GM18517 (cell line): ENCODE measurements around the gene FSTL1.

Source experiments
- ATAC-seq: cut with Tn5 transposase; IDR thresholded peaks from one replicate; pipeline ENCODE4 v1.9.1; 2021; ENCODE audit warnings: mild to moderate bottlenecking, moderate library complexity; ENCODE audit not compliant: unreplicated experiment

The FSTL1 gene, protein sequence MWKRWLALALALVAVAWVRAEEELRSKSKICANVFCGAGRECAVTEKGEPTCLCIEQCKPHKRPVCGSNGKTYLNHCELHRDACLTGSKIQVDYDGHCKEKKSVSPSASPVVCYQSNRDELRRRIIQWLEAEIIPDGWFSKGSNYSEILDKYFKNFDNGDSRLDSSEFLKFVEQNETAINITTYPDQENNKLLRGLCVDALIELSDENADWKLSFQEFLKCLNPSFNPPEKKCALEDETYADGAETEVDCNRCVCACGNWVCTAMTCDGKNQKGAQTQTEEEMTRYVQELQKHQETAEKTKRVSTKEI

DNA sequence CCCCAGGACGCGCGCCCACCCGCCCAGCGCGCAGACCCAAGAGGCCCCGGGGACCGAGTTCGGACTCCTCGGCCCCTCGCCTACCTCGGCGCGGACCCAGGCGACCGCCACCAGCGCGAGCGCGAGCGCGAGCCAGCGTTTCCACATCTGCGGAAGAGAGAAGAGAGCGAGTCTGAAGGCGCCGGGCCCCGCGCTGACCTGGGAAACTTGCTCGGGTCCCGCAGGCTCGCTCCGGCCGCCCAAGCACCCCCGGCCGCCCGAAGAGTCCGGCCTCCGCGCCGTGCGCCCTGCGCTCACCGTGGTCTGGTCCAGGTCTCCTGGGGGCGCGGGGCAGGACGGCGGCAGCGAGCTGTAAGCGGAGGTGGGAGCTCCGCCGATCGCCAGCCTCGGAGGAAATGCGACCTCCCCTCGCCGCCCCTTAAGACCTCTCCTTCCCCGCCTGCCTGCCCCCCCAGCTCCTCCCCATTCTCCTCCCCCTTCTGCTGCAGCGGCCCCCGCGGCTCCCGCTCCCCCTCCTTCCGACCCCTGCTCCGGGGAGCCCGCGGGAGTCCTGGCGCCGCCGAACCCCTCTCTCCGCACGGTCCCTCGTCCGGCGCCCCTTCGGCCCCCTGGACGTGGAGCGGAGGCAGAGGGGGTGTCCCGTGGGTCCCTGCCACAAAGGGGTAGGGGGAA is at the start of gene FSTL1:
Gene FSTL1, minus strand, starts transcription at position 393 of the 672 bp plus-strand sequence. Its CDS starts 246 bp downstream, at position 147.
- no peak for ATAC-seq

DNA sequence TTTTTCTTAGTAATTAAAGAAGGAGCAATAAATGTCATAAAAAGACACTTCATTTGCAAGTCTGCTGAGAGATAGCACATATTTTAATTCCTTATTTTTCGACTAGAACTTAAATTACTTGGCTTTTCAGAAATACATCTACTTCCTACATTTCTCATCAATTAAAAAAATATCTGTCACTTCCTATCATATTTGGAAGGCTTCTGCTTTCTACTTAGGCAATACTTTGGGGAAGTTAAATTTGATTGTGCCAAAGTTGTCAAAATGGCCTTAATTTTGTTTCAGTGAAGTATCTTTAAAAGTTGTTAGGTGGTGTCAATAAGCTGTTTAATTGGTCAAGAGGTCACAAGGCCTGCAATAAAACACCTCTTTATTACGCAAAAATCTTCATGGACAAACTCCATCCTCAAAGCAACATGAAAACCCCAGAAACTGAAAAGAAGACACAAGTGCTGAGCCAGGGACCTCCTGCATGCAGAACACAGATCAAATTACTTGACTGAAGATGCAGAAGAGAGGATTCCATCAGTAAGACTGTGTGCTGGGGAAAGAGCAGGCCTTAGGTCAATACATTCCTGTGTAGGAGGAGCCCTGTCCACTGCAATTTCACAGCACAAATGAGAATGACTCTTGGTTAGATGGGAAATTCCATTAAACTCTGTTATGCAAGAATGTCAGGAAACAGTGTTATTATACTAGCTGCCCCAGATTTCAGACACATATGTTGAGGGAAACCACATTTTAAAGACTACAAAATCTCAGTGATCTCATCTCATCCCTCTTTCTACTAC is 48.0 kb upstream of the FSTL1 start:
- no peak for ATAC-seq

DNA sequence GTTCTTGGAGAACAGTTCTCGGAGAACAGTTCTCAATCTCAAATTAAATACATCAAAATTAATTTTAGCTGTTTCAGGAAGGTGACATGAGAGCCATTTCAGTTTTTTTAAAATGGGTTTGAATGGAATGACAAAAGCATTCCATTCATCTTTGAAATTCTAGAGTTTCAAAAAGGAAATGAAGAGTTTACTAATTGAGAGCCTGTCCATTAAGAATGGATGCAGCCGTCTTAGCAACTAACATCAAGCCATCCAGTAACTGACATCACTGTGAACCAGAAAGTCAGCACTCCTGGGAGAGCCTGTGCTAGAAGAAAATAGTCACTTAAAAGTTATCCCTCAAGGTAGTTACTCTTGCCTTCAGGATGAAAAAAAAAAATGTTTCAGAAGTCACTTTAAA is 47.0 kb upstream of the FSTL1 start:
- no peak for ATAC-seq

DNA sequence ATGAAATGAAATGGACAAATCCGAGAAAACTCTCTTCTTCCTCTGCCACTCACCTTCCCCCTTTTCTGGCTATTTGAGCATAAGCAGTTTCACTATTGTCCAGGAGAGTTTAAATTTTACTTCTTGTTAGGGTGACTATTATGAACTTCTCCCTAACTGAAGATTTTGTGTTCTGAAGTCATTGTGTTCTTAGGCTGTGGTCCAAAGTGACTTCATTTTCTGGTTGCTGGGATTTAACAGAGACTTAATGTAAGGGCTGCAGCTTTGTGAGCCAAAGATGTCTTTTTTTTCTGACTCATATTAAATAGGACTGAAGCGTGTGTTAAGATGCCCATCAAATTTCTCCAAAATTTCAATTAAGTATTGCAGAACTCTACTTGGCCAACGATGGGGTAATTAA is 46.5 kb upstream of the FSTL1 start:
- no peak for ATAC-seq

DNA sequence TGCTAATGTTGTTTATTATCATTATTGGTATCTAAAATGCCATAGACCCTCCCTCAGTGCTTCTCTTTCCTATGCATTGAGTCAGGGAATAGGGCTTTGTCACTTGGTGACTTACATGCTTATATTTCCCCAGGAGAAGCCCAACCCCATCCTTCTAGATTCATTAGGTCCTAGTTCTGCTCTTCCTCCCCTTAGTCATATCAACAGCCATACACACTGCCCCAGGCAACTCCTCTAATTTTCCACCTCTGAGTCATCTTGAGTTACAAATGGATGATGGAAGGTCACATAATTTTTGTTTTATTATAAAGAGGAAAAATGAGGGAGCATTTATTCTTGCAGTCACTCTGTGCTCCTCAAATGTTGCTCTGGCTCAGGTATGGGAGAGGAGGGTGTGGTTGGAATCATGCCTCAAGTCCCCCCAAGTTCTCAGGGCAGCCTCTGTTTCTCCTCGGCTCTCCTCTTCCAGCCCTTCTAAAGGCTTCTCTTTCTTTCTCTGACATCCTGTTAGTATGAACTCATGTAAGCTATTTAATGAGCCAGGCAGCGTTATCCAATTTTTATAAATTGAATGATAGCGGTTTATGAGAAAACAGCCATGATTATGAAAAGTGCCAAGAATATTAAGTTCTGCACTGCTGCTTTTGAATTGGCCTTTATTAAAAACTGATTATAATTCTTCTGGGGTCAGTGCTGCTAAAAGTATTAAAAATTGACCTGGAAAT is 45.6 kb upstream of the FSTL1 start:
- no peak for ATAC-seq

DNA sequence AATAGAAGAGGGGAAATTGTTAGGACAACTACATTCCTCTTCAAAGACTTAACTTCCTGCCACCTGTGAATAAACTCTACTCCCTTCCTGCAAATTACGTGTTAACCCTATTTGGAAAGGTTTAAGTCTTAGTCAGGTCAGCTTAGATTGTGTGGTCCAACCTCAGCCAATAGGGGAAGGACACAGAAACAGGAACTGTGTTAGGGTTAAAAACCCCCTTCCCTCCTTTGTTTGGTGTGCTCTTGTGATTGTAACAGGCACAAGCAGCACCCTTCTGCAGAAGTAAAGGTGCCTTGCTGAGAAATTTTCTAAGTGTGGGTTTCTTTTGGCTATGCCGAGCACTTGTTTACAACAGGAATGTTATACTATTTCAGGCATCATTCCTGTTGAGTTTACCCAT is 45.0 kb upstream of the FSTL1 start:
- no peak for ATAC-seq

DNA sequence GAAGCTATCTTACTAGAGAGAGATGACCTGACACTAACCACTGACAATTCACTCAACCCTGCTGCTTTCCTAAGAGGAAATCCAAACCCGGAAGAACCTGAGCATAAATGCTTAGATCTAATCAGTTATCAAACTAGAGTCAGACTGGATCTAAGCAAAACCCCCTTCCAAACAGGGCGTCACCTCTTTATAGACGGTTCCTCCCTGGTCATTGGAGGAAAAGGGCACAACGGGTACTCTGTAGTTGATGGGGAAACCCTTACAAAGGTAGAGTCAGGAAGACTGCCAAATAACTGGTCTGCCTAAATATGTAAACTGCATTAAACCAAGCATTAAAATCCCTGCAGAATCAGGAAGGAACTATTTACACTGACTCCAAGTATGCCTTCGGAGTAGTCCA is 41.3 kb upstream of the FSTL1 start:
- ATAC-seq = no peak

DNA sequence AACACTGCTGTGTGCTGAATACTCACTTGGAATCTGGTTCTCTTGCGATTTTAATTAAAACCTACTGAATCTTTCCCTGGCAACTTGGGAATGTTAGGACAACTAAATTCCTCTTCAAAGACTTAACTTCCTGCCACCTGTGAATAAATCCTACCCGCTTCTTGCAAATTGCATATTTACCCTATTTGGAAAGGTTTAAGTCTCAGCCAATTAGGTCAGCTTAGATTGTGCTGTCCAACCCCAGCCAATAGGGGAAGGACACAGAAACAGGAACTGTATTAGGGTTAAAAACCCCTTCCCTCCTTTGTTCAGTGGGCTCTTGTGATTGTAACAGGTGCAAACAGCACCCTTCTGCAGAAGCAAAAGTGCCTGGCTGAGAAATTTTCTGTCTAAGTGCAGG is 38.6 kb upstream of the FSTL1 start:
- no peak for ATAC-seq

DNA sequence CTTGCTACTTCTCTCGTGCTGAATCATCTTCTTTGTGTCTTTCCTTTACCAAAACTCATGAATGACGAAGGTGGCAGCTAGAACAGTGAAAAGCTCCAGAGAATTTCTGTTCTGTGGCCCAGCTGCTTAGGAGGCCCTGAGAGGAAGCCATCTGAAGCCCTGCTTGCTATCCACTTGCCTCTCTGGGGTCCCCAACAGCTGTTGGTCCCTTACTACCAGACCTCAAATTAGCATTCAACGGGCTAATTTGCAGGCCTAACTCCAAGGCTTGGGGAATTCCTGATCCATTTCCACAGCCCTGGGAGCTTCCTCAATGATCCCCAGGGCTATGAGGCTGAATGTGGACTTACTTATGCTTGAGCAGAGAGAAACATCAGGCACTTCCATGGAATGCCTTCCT is 37.5 kb upstream of the FSTL1 start:
- ATAC-seq = no peak

DNA sequence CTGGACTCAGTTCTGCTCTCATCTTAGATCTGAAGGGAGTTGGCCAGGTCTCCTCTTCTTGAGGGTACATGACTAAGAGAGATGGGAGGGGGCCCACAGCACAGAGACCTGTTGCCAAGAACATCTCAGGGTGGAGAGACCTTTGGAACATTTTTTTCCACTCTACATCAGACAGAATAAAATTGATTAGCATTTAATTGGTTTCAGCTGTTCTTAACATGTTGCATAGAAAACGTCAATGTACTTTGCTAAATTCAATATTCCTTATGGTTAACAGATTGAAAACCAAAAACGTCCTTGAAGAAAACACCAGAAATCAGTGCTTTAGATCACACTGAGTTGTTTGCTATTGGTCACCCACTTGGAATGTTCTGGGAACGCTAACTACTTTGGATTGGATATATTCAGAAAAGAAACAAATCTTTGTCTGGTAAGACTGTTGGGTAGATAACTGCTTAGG is 36.4 kb upstream of the FSTL1 start:
- no peak for ATAC-seq

DNA sequence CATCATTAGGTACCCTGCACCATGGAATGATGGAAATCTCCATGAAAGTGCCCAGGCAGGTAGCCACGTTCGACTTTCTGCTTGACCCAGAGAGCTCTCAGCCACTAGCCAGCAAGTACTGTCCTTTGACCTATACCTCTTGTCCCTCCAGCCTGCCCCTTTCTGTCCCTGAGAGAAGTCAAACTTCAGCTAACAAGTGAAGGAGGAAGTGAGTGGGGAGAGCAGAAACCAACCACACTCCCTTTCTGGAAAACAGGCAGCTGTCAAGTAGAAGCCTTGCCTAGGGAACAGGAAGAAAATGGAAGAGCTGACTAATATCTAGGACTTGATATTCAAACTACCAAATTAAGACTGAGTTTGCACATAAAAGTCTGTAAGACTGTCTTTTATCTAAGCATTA is 30.3 kb upstream of the FSTL1 start:
- ATAC-seq = no peak

DNA sequence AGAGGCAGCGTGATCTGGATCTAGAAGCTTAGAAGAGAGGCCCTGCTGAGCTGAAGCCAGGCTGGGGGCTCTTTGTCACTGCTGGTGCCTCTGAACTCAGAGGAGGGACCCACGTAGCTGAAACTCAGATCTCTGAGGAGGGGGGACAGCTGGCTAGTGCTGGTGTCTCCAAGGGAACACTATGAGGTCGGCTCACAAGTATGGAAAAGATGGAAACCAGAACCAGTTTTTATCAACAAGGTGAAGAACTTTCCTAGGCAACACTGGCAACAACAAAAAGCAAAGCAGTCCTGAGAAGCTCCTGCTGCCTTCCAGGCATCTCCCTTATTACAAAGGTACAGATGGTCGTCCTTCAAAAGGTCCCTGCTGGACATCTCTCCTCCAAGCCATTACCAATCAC is 27.0 kb upstream of the FSTL1 start:
- no peak for ATAC-seq

DNA sequence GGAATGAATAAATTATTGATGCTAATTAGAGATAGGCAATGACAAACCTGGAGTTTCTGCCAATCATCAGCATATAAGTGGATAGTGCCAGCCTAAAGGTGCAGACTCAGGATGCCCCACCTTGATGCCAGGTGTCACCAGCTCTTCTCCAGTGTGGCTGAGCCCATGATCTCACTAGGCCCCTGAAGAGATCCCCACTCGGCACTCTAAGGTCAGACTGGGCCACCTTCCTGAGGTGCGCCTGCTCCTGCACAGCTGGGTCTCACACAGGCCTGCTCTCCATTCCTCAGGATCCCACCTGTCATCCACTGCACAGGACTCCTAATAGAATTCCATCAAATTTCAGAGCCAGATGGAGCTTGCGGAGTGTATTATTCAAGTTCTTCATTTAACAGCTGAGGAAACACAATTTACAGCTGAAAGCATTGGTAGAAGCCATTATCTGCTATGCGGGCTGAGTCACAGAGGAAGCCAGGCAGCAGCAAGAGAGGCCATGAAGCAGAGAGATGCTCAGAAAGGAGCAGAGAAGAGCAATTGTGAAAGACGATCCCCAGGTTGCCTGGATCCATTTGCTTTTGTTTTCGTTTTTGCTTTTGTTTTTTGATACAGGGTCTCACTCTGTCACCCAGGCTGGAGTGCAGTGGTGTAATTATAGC is 25.1 kb upstream of the FSTL1 start:
- ATAC-seq = no peak

DNA sequence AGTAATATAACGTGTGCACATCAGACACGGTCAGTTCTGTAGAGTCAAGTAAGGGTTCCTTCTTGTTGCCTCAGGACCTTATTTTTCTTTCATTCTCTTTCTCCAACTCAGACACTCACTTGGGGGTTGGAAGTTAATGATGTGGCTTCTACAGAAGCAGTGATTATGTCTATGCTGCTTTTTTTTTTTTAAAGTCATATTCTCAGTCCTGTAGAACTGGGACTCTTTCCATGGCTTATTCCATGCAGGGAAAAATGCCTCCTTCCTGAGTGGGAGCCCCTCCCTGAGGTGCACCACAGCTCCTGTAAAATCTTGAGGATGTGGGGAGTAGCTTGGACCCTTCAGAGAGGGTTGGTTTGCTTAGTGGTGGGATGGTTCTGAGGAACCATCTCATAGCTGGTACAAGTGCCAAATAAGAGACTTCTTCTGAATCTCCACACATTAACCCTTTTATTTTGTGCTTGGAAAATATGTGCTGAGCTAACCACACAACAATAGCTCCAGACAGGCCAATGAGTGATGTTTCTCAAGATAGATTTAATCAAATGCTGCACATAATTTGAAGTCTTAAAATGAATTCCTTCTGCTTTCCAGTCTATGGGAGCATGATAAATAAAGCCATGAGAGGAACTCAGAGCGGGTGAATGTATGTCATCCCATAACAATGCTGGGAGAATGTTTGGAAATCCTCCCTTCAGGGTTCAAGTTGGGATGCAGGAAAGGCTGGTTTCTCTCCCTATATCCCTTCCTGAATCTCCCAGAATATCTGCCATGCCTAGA is 23.3 kb upstream of the FSTL1 start:
- ATAC-seq = no peak

DNA sequence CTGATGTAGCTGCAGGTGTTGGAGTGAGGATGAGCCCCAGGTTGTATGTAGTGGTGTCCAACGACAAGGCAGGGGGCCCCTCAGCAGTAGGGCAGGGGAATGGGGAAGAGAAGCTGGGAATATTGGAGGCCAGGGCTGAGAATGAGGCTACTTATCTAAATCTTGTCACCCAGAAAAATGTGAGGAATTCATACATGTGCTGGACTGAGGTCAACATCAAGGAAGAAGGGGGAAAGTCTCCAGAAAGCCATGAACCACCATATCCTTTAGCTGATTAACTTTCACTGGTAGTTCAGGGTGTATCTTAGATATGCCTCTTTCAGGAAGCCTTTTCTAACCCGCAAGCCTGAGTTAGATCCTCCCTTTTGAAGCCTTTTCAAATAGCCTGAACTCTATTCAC is 22.6 kb upstream of the FSTL1 start:
- ATAC-seq = no peak

DNA sequence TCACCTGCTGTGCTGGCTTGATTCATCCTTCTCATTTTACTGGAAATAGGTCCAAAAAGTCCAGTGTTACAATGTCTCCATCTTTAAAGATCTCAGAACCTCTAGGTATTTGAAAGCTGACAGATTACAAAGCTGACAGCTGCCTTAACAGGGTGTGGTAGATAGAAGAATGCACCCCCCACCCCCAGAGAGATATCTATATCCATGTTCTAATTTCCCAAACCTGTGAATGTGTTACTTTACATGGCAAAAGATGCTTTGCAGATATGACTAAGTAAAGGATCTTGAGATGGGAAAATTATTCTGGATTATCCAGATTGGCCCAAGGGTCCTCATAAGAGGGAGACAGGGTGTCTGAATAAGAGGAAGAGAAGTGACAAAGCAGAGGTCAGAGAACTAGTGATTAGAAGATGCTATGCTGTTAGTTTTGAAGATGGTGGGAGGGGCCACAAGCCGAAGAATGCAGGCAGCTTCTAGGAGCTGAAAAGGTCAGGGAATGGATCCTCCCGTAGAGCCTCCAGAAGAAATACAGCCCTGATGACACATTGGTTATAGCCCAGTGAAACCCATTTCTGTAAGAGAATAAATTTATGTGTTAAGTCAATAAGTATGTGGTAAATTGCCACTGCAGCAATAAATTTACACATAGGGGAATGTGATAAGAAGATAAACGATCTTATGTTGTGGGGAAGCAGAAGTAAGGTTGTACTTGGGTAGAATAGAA is 21.5 kb upstream of the FSTL1 start:
- ATAC-seq = no peak

DNA sequence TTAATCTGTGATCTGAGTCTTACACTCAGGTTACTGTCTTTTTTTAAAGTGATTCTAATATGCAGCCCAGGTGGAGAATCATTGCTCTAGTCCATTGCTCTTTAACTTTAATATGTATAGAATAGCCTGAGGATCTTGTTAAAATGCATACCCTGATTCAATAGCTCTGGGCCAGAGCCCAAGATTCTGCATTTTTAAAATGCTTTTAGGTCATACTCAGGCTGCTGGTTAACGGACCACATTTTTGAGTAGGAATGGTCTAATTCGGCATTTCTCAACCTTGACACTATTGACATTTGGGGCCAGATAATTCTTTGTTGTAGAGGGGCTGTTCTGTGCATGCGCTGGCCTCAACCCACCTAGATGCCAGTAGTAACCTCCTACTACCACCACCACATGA is 20.9 kb upstream of the FSTL1 start:
- ATAC-seq = no peak

DNA sequence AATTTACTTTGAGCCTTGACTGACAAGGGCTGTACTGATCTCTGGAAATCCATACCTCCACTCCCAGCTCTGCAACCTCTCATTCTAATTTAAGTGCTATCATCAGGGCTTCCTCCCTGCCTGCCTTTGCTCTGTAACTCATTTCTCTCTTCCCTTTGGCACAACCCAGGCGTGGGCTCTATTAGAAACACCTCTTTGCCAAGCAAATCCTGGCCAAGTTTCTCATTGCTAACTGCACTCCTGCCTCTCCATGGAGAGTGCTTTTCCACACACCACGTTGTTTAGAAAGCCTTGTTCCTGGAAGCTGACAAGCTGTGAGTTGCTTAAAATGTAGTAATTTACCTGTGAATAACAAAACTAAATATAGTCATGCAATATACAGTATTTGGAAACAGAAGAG is 20.1 kb upstream of the FSTL1 start:
- ATAC-seq = no peak

DNA sequence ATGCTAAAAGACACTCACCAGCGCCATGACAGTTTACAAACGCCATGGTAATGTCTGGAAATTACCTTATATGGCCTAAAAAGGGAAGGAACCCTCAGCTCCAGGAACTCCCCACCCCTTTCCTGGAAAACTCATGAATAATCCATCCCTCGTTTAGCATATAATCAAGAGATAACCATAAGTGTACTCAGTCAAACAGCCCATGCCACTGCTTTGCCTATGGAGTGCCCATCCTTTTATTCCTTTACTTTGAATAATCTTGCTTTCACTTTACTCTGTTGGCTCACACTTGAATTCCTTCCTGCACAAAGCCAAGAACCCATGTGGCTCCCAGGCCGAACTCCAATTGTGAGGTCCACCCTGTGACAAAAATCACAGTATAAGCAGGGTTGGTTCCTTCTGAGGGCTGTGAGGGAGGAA is 19.1 kb upstream of the FSTL1 start:
- no peak for ATAC-seq
